ENCODE results near the gene SASH1. TPM values are rescaled to one million over a fixed set of nuclear protein-coding genes. Genes with fewer than 3 reads are reported as not detected.
"Not testable (repeated sequence)": the region's sequence is repeated elsewhere in the genome, so short reads cannot be mapped to it uniquely, and the experiment has no call there.

Gene SASH1
- total RNA-seq, 2 donors from 2014 or later, result 33.4 to 36.2 TPM

GRCh38 chr6:148578489-148578814 lies 235.8 kb downstream of the SASH1 start:
- no peak for DNase-seq
- intact Hi-C loops (cut with DNase I), result loop anchor here (2.0 to 5.0 kb wide), 2 partner anchors 366 to 369 kb away; no protein-coding TSS in a partner anchor
- ATAC-seq, result peak in 1 of 2 donors; percentile 14

DNA sequence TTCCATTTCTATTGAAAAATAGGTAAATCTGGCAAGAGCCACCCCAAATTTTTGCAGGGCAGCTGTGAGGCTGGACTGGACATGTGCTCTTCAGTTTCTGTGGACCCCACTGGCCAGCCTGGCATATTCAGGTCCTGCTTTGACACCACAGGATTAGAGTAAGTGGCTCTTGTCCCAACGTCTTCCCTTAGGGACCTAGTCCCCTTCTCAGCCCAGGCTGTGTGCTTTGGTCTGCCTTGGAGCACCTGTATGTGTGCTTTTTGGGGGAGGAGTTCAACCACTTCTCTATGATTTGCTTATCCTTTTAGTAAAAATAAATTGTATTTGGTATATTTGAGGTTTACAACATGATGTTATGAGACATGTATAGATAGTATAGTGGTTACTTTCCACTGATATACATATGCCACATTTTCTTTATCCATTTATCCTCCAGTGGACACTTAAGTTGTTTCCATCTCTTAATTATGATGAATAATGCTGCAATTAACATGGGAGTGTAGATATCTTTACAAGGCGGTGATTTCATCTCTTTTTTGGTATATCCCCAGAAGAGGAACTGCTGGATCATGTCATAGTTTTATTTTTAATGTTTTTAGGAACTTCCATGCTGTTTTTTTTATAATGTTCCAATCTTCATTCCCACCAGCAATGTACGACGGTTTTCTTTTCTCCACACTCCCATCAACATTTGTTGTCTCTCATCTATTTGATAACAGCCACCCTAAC lies 236.4 kb downstream of the SASH1 start:
- intact Hi-C loops (cut with DNase I), result loop anchor here (2.0 to 5.0 kb wide), 2 partner anchors 366 to 368 kb away; no protein-coding TSS in a partner anchor
- DNase-seq (no peak), ATAC-seq (no peak)

DNA sequence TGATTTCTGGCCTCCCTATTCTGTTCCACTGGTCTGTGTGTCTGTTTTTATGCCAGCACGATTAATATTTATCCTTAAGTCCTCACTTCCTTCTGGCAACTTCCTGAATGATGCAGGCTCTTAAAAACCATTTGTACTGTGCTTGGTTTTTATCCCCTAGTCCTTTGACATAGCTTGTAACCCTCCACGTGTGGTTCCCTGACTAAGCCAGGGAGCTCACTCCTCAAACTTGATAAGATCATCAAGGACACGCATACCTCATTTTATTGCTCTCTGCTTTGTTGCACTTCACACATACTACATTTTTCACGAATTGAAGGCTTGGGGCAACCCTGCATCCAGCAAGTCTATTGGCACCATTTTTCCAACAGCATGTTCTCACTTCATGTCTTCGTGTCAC lies 237.8 kb downstream of the SASH1 start:
- ATAC-seq, result no peak
- no peak for DNase-seq
- intact Hi-C loops (cut with DNase I), result no loop called here

DNA sequence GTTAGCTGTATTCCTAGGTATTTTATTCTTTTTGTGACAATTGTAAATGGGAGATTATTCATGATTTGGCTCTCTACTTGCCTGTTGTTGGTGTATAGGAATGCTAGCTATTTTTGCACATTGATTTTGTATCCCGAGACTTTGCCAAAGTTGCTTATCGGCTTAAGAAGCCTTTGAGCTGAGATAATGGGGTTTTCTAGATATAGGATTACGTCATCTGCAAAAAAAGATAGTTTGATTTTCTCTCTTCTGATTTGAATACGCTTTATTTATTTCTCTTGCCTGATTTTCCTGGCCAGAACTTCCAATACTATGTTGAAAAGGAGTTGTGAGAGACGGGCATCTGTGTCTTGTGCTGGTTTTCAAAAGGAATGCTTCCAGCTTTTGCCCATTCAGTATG lies 241.0 kb downstream of the SASH1 start:
- intact Hi-C loops (cut with DNase I), result no loop called here
- no peak for ATAC-seq

DNA sequence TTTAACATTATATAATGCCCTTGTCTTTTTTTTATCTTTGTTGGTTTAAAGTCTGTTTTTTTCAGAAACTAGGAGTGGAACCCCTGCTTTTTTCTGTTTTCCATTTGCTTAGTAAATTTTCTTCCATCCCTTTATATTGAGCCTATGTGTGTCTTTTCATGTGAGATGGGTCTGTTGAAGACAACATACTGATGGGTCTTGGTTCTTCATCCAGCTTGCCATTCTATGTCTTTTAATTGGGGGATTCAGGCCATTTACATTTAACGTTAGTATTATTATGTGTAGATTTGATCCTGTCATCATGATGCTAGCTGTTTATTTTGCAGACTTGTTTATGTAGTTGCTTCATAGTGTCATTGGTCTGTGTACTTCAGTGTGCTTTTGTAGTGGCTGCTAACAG lies 243.0 kb downstream of the SASH1 start:
- ATAC-seq; DNase-seq; intact Hi-C loops (cut with DNase I): not testable (repeated sequence)

More for the DNA sequence above, 241.0 kb downstream of the SASH1 start:
- DNase-seq, result no peak

GRCh38 chr6:148590883-148591282 lies 248.2 kb downstream of the SASH1 start:
- ATAC-seq, result no peak
- DNase-seq, result no peak
- intact Hi-C loops (cut with DNase I), result no loop called here

GRCh38 chr6:148591656-148592055 lies 249.0 kb downstream of the SASH1 start:
- ATAC-seq (no peak), DNase-seq (no peak)
- intact Hi-C loops (cut with DNase I), result no loop called here

GRCh38 chr6:148593130-148593812 lies 250.6 kb downstream of the SASH1 start:
- ATAC-seq (peak; percentile 64 to 94), DNase-seq (peak; percentile 32)
- intact Hi-C loops (cut with DNase I), result no loop called here

- DNase-seq, result no peak
- peak; percentile 58 to 76 for ATAC-seq
- intact Hi-C loops (cut with DNase I), result no loop called here
Measured at GRCh38 chr6:148593813-148594170, 251.2 kb downstream of the SASH1 start.

DNA sequence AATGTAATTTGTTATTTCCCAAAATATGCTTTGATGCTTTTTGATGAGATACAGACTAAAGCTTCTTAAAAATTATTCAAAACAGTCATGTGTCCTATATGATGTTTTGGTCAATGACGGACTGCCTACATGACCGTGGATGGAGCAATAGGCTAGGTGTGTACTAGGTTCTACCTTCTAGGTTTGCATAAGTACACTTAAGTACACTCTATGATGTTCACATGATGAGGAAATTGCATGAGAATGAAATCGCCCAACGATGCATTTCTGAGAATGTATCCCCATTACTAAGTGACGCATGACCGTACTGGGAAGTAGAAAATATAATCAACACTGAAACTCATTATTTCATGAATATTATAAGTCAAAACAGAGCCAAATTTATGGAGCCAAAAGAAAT lies 252.9 kb downstream of the SASH1 start:
- ATAC-seq, result no peak
- DNase-seq, result no peak
- intact Hi-C loops (cut with DNase I), result no loop called here

- ATAC-seq (no peak), DNase-seq (no peak)
- intact Hi-C loops (cut with DNase I), result no loop called here
Measured at GRCh38 chr6:148596891-148597455, 254.3 kb downstream of the SASH1 start.

DNA sequence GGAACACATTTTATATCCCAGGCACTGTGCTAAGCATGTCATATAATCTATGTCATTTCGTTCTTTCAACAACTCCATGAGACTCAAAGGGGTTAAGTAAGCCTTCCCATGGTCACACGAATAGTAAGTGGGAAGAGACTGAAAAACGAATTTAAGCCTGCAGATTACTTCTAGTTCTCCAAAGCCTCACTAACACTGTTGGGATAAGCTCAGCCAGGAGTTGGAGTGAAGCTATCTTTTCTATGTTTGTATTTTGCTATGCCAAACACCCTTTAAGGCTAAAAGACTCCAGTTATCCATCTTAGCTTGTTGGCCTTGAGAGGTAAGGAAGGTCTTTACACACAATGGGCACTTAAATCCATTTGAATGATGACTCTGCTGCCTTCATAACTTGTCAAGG lies 256.1 kb downstream of the SASH1 start:
- ATAC-seq (no peak), DNase-seq (no peak)

GRCh38 chr6:148599967-148600426 lies 257.4 kb downstream of the SASH1 start:
- no peak for ATAC-seq
- intact Hi-C loops (cut with DNase I), result no loop called here
- no peak for DNase-seq

More for the DNA sequence above, 256.1 kb downstream of the SASH1 start:
- intact Hi-C loops (cut with DNase I), result no loop called here

Measured in left cardiac atrium (tissue), 4 donors.